Measurements from ENCODE around the gene RFX6.

DNA sequence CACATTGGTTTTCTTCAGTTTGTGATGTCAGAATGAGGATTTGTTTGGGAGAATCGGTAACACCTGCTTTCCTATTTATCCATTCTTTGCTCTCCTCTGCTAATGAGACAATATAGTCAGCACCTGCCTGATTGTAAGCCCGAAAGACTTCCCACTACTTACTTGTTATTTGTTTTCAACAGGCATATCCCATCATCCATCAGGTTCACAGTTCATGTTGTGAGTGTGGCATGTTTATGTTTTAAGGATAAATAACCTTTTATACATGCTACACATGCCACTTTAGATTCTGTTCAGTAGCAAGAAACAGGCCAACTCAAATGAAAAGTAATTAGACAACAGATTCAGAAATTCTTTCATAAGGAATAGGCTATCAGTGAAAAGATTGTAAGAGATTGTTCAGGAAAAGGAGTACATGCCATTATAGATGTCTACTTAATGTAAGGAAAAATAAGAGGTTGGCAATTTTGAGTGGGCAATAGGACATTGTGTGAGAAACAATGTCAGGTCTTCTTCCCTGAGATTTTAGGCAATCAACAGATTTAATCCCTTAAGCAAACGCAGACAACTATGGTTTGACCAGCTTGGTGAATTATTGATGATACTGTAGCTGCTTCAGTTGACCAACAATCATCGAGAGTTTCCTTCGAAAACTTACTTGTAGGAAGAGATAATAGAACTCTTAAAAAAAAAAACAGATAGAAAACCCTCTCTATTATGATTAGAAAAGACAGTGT, 40.3 kb upstream of the RFX6 start:
- TF ChIP-seq, protein P1, sequence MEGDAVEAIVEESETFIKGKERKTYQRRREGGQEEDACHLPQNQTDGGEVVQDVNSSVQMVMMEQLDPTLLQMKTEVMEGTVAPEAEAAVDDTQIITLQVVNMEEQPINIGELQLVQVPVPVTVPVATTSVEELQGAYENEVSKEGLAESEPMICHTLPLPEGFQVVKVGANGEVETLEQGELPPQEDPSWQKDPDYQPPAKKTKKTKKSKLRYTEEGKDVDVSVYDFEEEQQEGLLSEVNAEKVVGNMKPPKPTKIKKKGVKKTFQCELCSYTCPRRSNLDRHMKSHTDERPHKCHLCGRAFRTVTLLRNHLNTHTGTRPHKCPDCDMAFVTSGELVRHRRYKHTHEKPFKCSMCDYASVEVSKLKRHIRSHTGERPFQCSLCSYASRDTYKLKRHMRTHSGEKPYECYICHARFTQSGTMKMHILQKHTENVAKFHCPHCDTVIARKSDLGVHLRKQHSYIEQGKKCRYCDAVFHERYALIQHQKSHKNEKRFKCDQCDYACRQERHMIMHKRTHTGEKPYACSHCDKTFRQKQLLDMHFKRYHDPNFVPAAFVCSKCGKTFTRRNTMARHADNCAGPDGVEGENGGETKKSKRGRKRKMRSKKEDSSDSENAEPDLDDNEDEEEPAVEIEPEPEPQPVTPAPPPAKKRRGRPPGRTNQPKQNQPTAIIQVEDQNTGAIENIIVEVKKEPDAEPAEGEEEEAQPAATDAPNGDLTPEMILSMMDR (IDR thresholded peaks at IDR 0.05), result no peak
- TF ChIP-seq EP300 (IDR thresholded peaks at IDR 0.05) (no peak), POLR2A (IDR thresholded peaks at IDR 0.05) (no peak)
